GM12875 (cell line): ENCODE data around the gene MS4A1.

Source experiments
- H3K4me3 ChIP-seq: one replicate; pipeline ENCODE4 v1.5.1; 2011; ENCODE audit warnings: low read depth, low read length, control low read depth
- CTCF ChIP-seq: IDR thresholded peaks from 2 replicates; pipeline ENCODE4 v1.5.1; 2011; ENCODE audit warnings: low read depth, mild to moderate bottlenecking, control low read depth, inconsistent platforms, low read length, moderate library complexity, borderline replicate concordance; ENCODE audit not compliant: insufficient read depth

The MS4A1 gene

GRCh38 chr11:60455531-60456042 is at the start of gene MS4A1:
Gene MS4A1, plus strand, starts transcription at chr11:60455847. Its CDS starts 6,528 bp downstream, at chr11:60462375.
- TF ChIP-seq CTCF = no peak
- peak within 1 kb of the TSS; percentile 62 for H3K4me3 ChIP-seq

DNA sequence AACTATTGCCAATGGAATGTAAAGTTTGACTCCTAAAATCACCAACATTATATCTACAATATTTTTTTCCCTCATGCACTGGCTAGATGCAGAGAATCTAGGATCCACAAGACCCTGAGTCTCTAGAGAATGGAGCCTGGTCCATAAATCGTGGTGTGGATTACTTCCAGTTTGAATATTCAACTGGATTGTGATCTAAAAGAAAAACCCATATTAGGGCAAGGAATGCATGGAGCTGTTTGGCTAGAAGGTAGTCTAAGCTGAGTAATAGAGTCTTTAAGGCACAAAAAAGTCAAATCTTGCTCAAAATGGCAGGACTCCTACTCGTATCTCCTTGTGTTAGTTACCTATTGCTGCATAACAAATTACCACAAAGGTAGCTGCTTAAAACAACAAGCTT is 35.6 kb upstream of the MS4A1 start:
- TF ChIP-seq CTCF = no peak
- no peak overlapping the region for H3K4me3 ChIP-seq

DNA sequence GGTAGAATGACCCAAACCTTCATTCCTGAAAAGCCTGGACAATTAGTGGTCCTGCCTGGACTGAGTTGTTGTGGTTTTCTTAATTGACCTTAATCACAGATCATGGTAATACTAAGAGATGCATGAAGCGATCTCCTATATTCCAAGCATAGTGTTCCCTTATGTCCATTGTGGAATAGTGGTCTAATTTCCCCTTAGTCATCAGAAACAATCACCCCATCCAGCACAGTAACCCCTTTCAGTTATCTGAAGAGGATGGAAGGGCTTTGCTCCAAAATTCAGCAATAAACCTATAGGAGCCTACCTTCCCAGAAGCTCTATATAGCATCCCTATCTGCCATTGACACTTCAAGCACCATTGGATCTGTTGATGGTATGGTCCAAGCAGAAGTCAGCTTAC is 33.0 kb upstream of the MS4A1 start:
- no peak overlapping the region for H3K4me3 ChIP-seq
- no peak for TF ChIP-seq CTCF

GRCh38 chr11:60428517-60428916 is 27.1 kb upstream of the MS4A1 start:
- TF ChIP-seq CTCF = no peak
- no peak overlapping the region for H3K4me3 ChIP-seq

DNA sequence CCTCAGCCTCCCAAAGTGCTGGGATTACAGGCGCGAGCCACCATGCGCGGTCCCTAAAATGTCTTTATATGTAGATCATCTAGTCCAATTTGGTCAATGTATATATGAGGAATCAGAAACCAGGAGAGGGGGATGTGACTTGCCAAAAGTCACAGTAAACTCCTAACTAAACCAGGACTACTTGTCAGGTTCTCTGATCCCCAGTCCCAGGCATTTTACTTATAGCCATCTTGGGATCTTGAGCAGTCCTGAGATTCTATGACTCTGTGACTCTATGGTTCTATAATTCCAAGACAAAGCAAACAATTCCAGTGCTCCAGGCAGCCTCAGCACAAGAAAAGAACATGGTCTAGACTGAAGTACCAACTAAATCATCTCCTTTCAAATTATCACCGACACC is 26.4 kb upstream of the MS4A1 start, which contains the start of gene MS4A5:
TSS of gene MS4A5 (plus strand) at position 301 of the 400 bp plus-strand sequence. CDS start 103 bp downstream, outside the sequence.
- no peak within 1 kb of the TSS for H3K4me3 ChIP-seq
- TF ChIP-seq CTCF = no peak

- TF ChIP-seq CTCF = no peak
These were observed 24.4 kb upstream of the MS4A1 start for GRCh38 chr11:60431251-60431650.

GRCh38 chr11:60433401-60433800 is 22.2 kb upstream of the MS4A1 start:
- no peak overlapping the region for H3K4me3 ChIP-seq
- TF ChIP-seq CTCF = no peak

More at GRCh38 chr11:60431251-60431650, 24.4 kb upstream of the MS4A1 start:
- no peak overlapping the region for H3K4me3 ChIP-seq
